Endodermal cell (in vitro differentiated cells): ENCODE results near the gene NFKBIE. TPM values are rescaled to one million over a fixed set of nuclear protein-coding genes. Genes with fewer than 3 reads are reported as not detected.

Source experiments
- DNase-seq: peaks from one replicate; pipeline ENCODE4 v3.0.0-alpha.2; 2017
- H3K27ac ChIP-seq: 2 replicates; pipeline ENCODE4 v1.5.1; 2013; ENCODE audit warnings: mild to moderate bottlenecking, low read depth, low read length, moderate library complexity
- H3K27me3 ChIP-seq: 2 replicates; pipeline ENCODE4 v1.6.1; 2013; ENCODE audit warnings: mild to moderate bottlenecking, low read length, moderate library complexity; ENCODE audit not compliant: insufficient read depth, control insufficient read depth, poor library complexity, severe bottlenecking
- H3K36me3 ChIP-seq: 2 replicates; pipeline ENCODE4 v1.7.0; 2013; ENCODE audit warnings: mild to moderate bottlenecking, low read length, moderate library complexity; ENCODE audit not compliant: control insufficient read depth, insufficient read depth
- H3K4me1 ChIP-seq: one replicate; pipeline ENCODE4 v1.7.0; 2013; ENCODE audit warnings: low read length; ENCODE audit not compliant: control insufficient read depth, insufficient read depth
- H3K4me3 ChIP-seq: 2 replicates; pipeline ENCODE4 v1.5.1; 2013; ENCODE audit warnings: mild to moderate bottlenecking, low read length, moderate library complexity
- H3K9ac ChIP-seq: 2 replicates; pipeline ENCODE4 v1.6.1; 2013; ENCODE audit warnings: mild to moderate bottlenecking, low read length, moderate library complexity; ENCODE audit not compliant: poor library complexity, severe bottlenecking; ENCODE audit errors: extremely low read depth
- H3K9me3 ChIP-seq: 2 replicates; pipeline ENCODE4 v1.6.1; 2013; ENCODE audit warnings: mild to moderate bottlenecking, low read length, moderate library complexity; ENCODE audit not compliant: control insufficient read depth
- H3K27ac Mint-ChIP-seq: 2 replicates; pipeline ENCODE4 v1.8.0; 2020; ENCODE audit warnings: mixed read lengths
- H3K27me3 Mint-ChIP-seq: 2 replicates; pipeline ENCODE4 v1.8.0; 2021; ENCODE audit warnings: mild to moderate bottlenecking, mixed read lengths; ENCODE audit not compliant: insufficient read depth
- H3K36me3 Mint-ChIP-seq: 2 replicates; pipeline ENCODE4 v1.8.0; 2020; ENCODE audit warnings: low read depth, mixed read lengths
- H3K4me1 Mint-ChIP-seq: 2 replicates; pipeline ENCODE4 v1.8.0; 2020; ENCODE audit warnings: mixed read lengths
- H3K4me3 Mint-ChIP-seq: 2 replicates; pipeline ENCODE4 v1.8.0; 2020; ENCODE audit warnings: mild to moderate bottlenecking, moderate library complexity, mixed read lengths
- H3K9me3 Mint-ChIP-seq: 2 replicates; pipeline ENCODE4 v1.8.0; 2020; ENCODE audit warnings: mild to moderate bottlenecking, mixed read lengths
- WGBS, 2 experiments: methylation state at CpG; one replicate each; pipeline versions ENCODE4 v1.1.5 to v1.1.7; 2013; ENCODE audit warnings: missing lambda C conversion rate in 2 of 2, mixed read lengths in 1 of 2; ENCODE audit not compliant: insufficient coverage in 1 of 2, insufficient read length in 1 of 2; 5-methylcytosine and 5-hydroxymethylcytosine counted together
- total RNA-seq, 2 donors: library from RNA; stranded (reverse); fragmentation: NEBNext Ultra II Directional in 1 of 2; extraction: Animal tissue kit (Norgen Biotek cat#: 25700) in 1 of 2; gene quantifications; 2 replicates in 1 of 2; 3 replicates in 1 of 2; pipeline ENCODE4 v1.2.1, GENCODE V29; 2021
- TF ChIP-seq, protein P1 (sequence below): fragments of 200-600 bp; sonication (generic); conservative IDR thresholded peaks from 2 replicates; pipeline ENCODE4 v1.5.0; 2021; ENCODE audit warnings: antibody characterized with exemption, mild to moderate bottlenecking

The NFKBIE gene
- total RNA-seq, 2 donors from 2014 or later = 8.3 to 11.0 TPM

DNA sequence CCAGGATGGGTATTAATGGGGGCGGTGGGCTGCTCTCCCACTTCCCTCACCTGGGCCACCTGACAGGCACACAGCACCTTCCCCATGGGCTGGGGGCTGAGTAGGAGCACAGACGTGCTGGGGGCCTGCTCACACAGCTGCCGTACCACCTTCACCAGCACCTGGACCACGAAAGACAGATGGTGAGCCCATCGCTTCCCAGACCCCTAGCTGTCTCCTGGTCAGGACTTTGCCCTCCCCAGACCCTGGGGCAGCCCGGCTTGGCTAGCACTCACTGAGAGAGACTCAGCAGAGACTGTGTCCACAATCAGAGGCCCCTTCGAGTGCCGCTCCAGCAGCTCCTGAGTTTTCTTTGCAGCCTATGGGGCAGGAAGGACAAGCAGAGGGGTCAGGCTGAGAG is 35.8 kb upstream of the NFKBIE start:
- H3K36me3 Mint-ChIP-seq = peaks cover 62% of the 10 kb centered on the region
- 93 to 100% methylated on average over 4 to 8 of the region's 8 CpGs for WGBS, 2 experiments

DNA sequence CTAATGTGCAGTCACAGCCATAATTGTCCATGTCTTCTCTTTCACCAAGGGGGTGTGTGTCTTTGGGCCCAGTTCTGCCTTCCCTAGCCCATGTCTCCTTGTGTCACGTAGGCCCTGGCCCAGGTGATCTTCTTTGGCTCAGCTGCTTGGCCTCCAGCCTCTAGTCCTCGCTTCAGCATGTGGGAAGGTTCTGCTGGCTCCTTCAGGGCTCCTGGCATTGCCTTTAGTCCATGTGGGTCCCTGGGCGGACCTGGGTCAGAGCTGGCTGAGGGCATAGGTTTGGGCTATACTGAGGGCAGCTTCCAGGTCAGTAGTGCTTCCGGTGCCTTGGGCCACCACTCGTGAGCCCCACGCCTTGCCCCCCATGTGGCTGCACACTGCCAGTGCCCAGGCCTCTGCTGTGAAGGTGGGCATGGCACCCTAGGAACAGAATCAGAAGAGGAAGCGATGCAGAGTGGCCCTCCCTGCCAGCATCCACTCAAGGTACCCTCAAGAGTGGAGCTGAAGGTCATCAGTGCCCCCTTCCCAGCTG is 35.0 kb upstream of the NFKBIE start:
- H3K9me3 ChIP-seq = no peaks in the 10 kb centered on the region
- no peak overlapping the region for H3K4me3 ChIP-seq
- H3K9me3 Mint-ChIP-seq = no peaks in the 10 kb centered on the region
- no peak overlapping the region for H3K9ac ChIP-seq
- TF ChIP-seq, protein P1, sequence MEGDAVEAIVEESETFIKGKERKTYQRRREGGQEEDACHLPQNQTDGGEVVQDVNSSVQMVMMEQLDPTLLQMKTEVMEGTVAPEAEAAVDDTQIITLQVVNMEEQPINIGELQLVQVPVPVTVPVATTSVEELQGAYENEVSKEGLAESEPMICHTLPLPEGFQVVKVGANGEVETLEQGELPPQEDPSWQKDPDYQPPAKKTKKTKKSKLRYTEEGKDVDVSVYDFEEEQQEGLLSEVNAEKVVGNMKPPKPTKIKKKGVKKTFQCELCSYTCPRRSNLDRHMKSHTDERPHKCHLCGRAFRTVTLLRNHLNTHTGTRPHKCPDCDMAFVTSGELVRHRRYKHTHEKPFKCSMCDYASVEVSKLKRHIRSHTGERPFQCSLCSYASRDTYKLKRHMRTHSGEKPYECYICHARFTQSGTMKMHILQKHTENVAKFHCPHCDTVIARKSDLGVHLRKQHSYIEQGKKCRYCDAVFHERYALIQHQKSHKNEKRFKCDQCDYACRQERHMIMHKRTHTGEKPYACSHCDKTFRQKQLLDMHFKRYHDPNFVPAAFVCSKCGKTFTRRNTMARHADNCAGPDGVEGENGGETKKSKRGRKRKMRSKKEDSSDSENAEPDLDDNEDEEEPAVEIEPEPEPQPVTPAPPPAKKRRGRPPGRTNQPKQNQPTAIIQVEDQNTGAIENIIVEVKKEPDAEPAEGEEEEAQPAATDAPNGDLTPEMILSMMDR = no peak
- peaks cover 33% of the 10 kb centered on the region for H3K27me3 Mint-ChIP-seq
- H3K27ac ChIP-seq = no peak overlapping the region
- peaks cover 48% of the 10 kb centered on the region for H3K36me3 ChIP-seq
- H3K27ac Mint-ChIP-seq = no peak overlapping the region
- H3K27me3 ChIP-seq = peaks cover 28% of the 10 kb centered on the region
- DNase-seq = no peak
- peaks cover 11% of the 10 kb centered on the region for H3K4me1 Mint-ChIP-seq
- H3K36me3 Mint-ChIP-seq = peaks cover 56% of the 10 kb centered on the region
- no peak overlapping the region for H3K4me3 Mint-ChIP-seq
- WGBS, 2 experiments = 62 to 82% methylated on average over 3 to 7 of the region's 7 CpGs
- peaks cover 4% of the 10 kb centered on the region for H3K4me1 ChIP-seq

More for the DNA sequence above, 35.8 kb upstream of the NFKBIE start:
- Mint-ChIP-seq H3K9me3 (no peaks in the 10 kb centered on the region), H3K4me1 (peaks cover 18% of the 10 kb centered on the region), H3K4me3 (no peak overlapping the region), H3K27ac (no peak overlapping the region), H3K27me3 (peaks cover 27% of the 10 kb centered on the region)
- TF ChIP-seq, protein P1 = no peak
- H3K9me3 ChIP-seq = no peaks in the 10 kb centered on the region
- H3K27me3 ChIP-seq = peaks cover 21% of the 10 kb centered on the region
- no peak overlapping the region for H3K4me3 ChIP-seq
- no peak overlapping the region for H3K27ac ChIP-seq
- H3K4me1 ChIP-seq = peaks cover 10% of the 10 kb centered on the region
- H3K9ac ChIP-seq = no peak overlapping the region
- H3K36me3 ChIP-seq = peaks cover 55% of the 10 kb centered on the region
- DNase-seq = no peak

DNA sequence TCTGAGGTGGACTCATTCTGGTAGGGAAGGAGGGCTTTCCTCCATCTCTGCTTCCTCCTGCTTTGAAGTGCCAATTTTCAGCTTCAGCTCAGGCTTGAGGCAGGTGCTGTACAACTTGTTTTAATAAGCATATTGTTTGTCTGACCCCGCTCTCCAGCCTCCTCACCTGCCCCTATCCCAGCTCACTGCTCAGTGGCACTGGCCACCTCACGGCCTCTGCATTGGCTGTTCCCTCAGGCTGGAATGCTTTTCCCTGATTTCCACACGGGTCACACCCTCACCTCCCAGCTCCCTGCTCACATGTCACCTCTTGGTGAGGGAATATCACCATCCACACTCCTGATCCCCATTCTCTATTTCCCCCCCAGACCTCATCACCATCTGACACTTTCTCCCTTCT is 33.5 kb upstream of the NFKBIE start:
- H3K36me3 Mint-ChIP-seq = peaks cover 43% of the 10 kb centered on the region
- no peak overlapping the region for H3K27ac ChIP-seq
- no peaks in the 10 kb centered on the region for H3K4me1 ChIP-seq
- H3K9me3 ChIP-seq = no peaks in the 10 kb centered on the region
- H3K36me3 ChIP-seq = peaks cover 33% of the 10 kb centered on the region
- peaks cover 39% of the 10 kb centered on the region for H3K27me3 ChIP-seq
- WGBS, 2 experiments = 84 to 86% methylated on average over 2 to 3 of the region's 3 CpGs
- no peak overlapping the region for H3K9ac ChIP-seq
- no peak overlapping the region for H3K4me3 ChIP-seq
- peaks cover 46% of the 10 kb centered on the region for H3K27me3 Mint-ChIP-seq
- no peaks in the 10 kb centered on the region for H3K9me3 Mint-ChIP-seq
- H3K27ac Mint-ChIP-seq = no peak overlapping the region
- H3K4me3 Mint-ChIP-seq = no peak overlapping the region
- DNase-seq = no peak
- TF ChIP-seq, protein P1 = no peak
- peaks cover 6% of the 10 kb centered on the region for H3K4me1 Mint-ChIP-seq
